Activated T-cell treated with anti-CD3 and anti-CD28 coated beads for 48 hours (primary cell): ENCODE data around the gene CACNG7.

Experiments
- DNase-seq: peaks from one replicate; pipeline ENCODE4 v3.0.0-alpha.2; 2020; ENCODE audit warnings: low read depth

The CACNG7 gene

GRCh38 chr19:53983457-53984289 lies 74.6 kb downstream of the CACNG7 start:
- DNase-seq = no peak

- no peak for DNase-seq
These were observed 76.8 kb downstream of the CACNG7 start for GRCh38 chr19:53985863-53986262.

- no peak for DNase-seq
These were observed 79.9 kb downstream of the CACNG7 start for GRCh38 chr19:53988981-53989380.

GRCh38 chr19:53989600-53990533 lies 80.8 kb downstream of the CACNG7 start:
- no peak for DNase-seq

GRCh38 chr19:53991224-53992113 lies 82.4 kb downstream of the CACNG7 start, which contains the start of gene CACNG6:
TSS of gene CACNG6 (plus strand) at chr19:53991637. CDS start at chr19:53992878, 1,241 bp downstream.
- DNase-seq = no peak

- DNase-seq = no peak
These were observed 83.1 kb downstream of the CACNG7 start for GRCh38 chr19:53992211-53992610.

GRCh38 chr19:53992815-53993214 lies 83.7 kb downstream of the CACNG7 start:
- DNase-seq = no peak

GRCh38 chr19:53993448-53993847 lies 84.4 kb downstream of the CACNG7 start:
- DNase-seq = no peak
